RKO (cell line): Measurements from ENCODE around the gene IMMP2L.
A peak's percentile ranks its signal among the peaks of the same experiment; 100 is the strongest.

ENCODE experiments used
- DNase-seq: peaks from one replicate; pipeline ENCODE4 v3.0.0-alpha.2; 2016; ENCODE audit warnings: low spot score

Gene IMMP2L

GRCh38 chr7:110801502-110801901 lies 760.8 kb downstream of the IMMP2L start:
- no peak for DNase-seq

- DNase-seq, result no peak
Observed at GRCh38 chr7:110800984-110801383, 761.3 kb downstream of the IMMP2L start.

GRCh38 chr7:110797656-110798055 lies 764.6 kb downstream of the IMMP2L start:
- DNase-seq, result no peak

- no peak for DNase-seq
Observed at GRCh38 chr7:110790992-110791391, 771.3 kb downstream of the IMMP2L start.

GRCh38 chr7:110786328-110786965 lies 775.8 kb downstream of the IMMP2L start:
- no peak for DNase-seq

- DNase-seq, result no peak
Observed at GRCh38 chr7:110784749-110785148, 777.5 kb downstream of the IMMP2L start.

GRCh38 chr7:110780712-110781111 lies 781.6 kb downstream of the IMMP2L start:
- no peak for DNase-seq

GRCh38 chr7:110779339-110779738 lies 783.0 kb downstream of the IMMP2L start:
- DNase-seq, result no peak

GRCh38 chr7:110775046-110775445 lies 787.2 kb downstream of the IMMP2L start:
- DNase-seq, result peak; percentile 8

GRCh38 chr7:110774071-110774470 lies 788.2 kb downstream of the IMMP2L start:
- no peak for DNase-seq

GRCh38 chr7:110772615-110773014 lies 789.7 kb downstream of the IMMP2L start:
- DNase-seq, result no peak

- DNase-seq, result no peak
Observed at GRCh38 chr7:110771717-110772116, 790.6 kb downstream of the IMMP2L start.

GRCh38 chr7:110767550-110768110 lies 794.7 kb downstream of the IMMP2L start:
- DNase-seq, result no peak

- DNase-seq, result no peak
Observed at GRCh38 chr7:110766864-110767263, 795.4 kb downstream of the IMMP2L start.

- DNase-seq, result no peak
Observed at GRCh38 chr7:110764852-110765251, 797.4 kb downstream of the IMMP2L start.

GRCh38 chr7:110762546-110763225 lies 799.6 kb downstream of the IMMP2L start:
- no peak for DNase-seq

GRCh38 chr7:110760341-110760740 lies 802.0 kb downstream of the IMMP2L start:
- no peak for DNase-seq

- DNase-seq, result no peak
Observed at GRCh38 chr7:110759069-110759468, 803.2 kb downstream of the IMMP2L start.

- no peak for DNase-seq
Observed at GRCh38 chr7:110754649-110755048, 807.6 kb downstream of the IMMP2L start.

GRCh38 chr7:110750931-110751605 lies 811.2 kb downstream of the IMMP2L start:
- DNase-seq, result no peak

- no peak for DNase-seq
Observed at GRCh38 chr7:110733221-110733620, 829.1 kb downstream of the IMMP2L start.

- no peak for DNase-seq
Observed at GRCh38 chr7:110724811-110725210, 837.5 kb downstream of the IMMP2L start.

GRCh38 chr7:110721395-110721794 lies 840.9 kb downstream of the IMMP2L start:
- DNase-seq, result no peak
